HepG2 (cell line): ENCODE results near the gene HYAL2. TPM values are rescaled to one million over a fixed set of nuclear protein-coding genes. Genes with fewer than 3 reads are reported as not detected.

ENCODE experiments used
- DZIP1 ChIP-seq: sonication (generic); formaldehyde crosslinking; IDR thresholded peaks from 2 replicates; pipeline ENCODE4 v1.5.0; 2020; ENCODE audit warnings: mild to moderate bottlenecking, missing genetic modification reagents
- HNF4G ChIP-seq, 2 experiments: sonication (generic) in 1 of 2; formaldehyde crosslinking in 1 of 2; IDR thresholded peaks; 2 replicates each; pipeline versions ENCODE4 v1.4.0 to v1.6.1; 2011 to 2020; ENCODE audit warnings: borderline replicate concordance in 2 of 2, low read depth in 2 of 2, mild to moderate bottlenecking in 2 of 2, low read length in 1 of 2, missing genetic modification reagents in 1 of 2, moderate library complexity in 1 of 2
- RNF219 ChIP-seq: sonication (generic); formaldehyde crosslinking; IDR thresholded peaks from 2 replicates; pipeline ENCODE4 v1.5.0; 2020; ENCODE audit warnings: mild to moderate bottlenecking, missing genetic modification reagents
- SRSF4 ChIP-seq: fragments of 200-400 bp; formaldehyde crosslinking; IDR thresholded peaks from one replicate; pipeline ENCODE4 v1.6.1; 2018; ENCODE audit warnings: mild to moderate bottlenecking, low read depth, low read length, moderate library complexity; ENCODE audit not compliant: poor library complexity, severe bottlenecking
- TSC22D2 ChIP-seq: sonication (generic); formaldehyde crosslinking; IDR thresholded peaks from 2 replicates; pipeline ENCODE4 v1.5.1; 2020; ENCODE audit warnings: missing genetic modification reagents, mild to moderate bottlenecking, borderline replicate concordance
- YY1 ChIP-seq: IDR thresholded peaks from 2 replicates; pipeline ENCODE4 v1.6.1; 2011; ENCODE audit warnings: low read length, low read depth, moderate library complexity, mild to moderate bottlenecking; ENCODE audit not compliant: insufficient read depth, insufficient replicate concordance
- ZBTB4 ChIP-seq: sonication (generic); formaldehyde crosslinking; IDR thresholded peaks from 2 replicates; pipeline ENCODE4 v1.4.0; 2020; ENCODE audit warnings: missing genetic modification reagents, mild to moderate bottlenecking, borderline replicate concordance
- ZNF18 ChIP-seq: sonication (generic); formaldehyde crosslinking; IDR thresholded peaks from 2 replicates; pipeline ENCODE4 v1.8.0; 2022; ENCODE audit warnings: mild to moderate bottlenecking, missing genetic modification reagents; ENCODE audit not compliant: insufficient replicate concordance
- ZNF562 ChIP-seq: sonication (generic); formaldehyde crosslinking; IDR thresholded peaks from 2 replicates; pipeline ENCODE4 v1.8.0; 2022; ENCODE audit warnings: missing genetic modification reagents, borderline replicate concordance
- polyA plus RNA-seq, 8 experiments: library from polyadenylated mRNA; depleted of rRNA in 3 of 8; stranded (reverse) in 7 of 8; unstranded in 1 of 8; fragments of >200 nt; fragmentation: Illumina TruSeq in 4 of 8; extraction: Trizol in 4 of 8; gene quantifications; 2 replicates each; pipeline versions ENCODE4 v1.2.1 to v1.2.3, GENCODE V29; 2011 to 2016; ENCODE audit warnings: low read depth in 4 of 8, missing spikeins in 1 of 8, mixed read lengths in 1 of 8; ENCODE audit not compliant: insufficient read depth in 1 of 8
- total RNA-seq, 5 experiments: library from RNA; depleted of rRNA; stranded (reverse); fragments of >200 nt; fragmentation: Illumina TruSeq; extraction: Trizol; gene quantifications; 2 replicates each; pipeline ENCODE4 v1.2.3, GENCODE V29; 2016; ENCODE audit warnings: low read depth in 1 of 5

HYAL2 gene
- total and polyA plus RNA-seq, 2 of the 13 experiments (the other 11 are each of a cell fraction or from before 2014, with no cell fraction given): 76.2 to 102 TPM

GRCh38 chr3:50350527-50351322 lies 28.2 kb upstream of the HYAL2 start, which contains the start of the genes CYB561D2 and NPRL2 (continued):
- TF ChIP-seq ZNF562 (CRISPR knock-in tag) (peak; percentile 78; the same call in 1 of the 2 replicates), SRSF4 (no peak), YY1 (peak; percentile 11), HNF4G (IDR thresholded peaks at IDR 0.05; ENCODE audit: borderline replicate concordance, low read depth, low read length) (no peak), HNF4G (CRISPR knock-in tag; IDR thresholded peaks at IDR 0.05; ENCODE audit: borderline replicate concordance, low read depth) (peak; percentile 52; the same call in 1 of the 2 replicates), ZBTB4 (CRISPR knock-in tag) (peak; percentile 95; the same call in 1 of the 2 replicates), TSC22D2 (CRISPR knock-in tag) (peak; percentile 91; the same call in 1 of the 2 replicates), DZIP1 (CRISPR knock-in tag) (peak; percentile 99; the same call in 1 of the 2 replicates), RNF219 (CRISPR knock-in tag) (no peak), ZNF18 (peak; percentile 92)
